ENCODE results near the gene AMN1. TPM values are rescaled to one million over a fixed set of nuclear protein-coding genes. Genes with fewer than 3 reads are reported as not detected.
A peak's percentile ranks its signal among the peaks of the same experiment; 100 is the strongest.
"Not testable (repeated sequence)": the region's sequence is repeated elsewhere in the genome, so short reads cannot be mapped to it uniquely, and the experiment has no call there.

AMN1 gene
- total and polyA plus RNA-seq, 9 donors, result 17.4 to 30.3 (median 20.3) TPM

DNA sequence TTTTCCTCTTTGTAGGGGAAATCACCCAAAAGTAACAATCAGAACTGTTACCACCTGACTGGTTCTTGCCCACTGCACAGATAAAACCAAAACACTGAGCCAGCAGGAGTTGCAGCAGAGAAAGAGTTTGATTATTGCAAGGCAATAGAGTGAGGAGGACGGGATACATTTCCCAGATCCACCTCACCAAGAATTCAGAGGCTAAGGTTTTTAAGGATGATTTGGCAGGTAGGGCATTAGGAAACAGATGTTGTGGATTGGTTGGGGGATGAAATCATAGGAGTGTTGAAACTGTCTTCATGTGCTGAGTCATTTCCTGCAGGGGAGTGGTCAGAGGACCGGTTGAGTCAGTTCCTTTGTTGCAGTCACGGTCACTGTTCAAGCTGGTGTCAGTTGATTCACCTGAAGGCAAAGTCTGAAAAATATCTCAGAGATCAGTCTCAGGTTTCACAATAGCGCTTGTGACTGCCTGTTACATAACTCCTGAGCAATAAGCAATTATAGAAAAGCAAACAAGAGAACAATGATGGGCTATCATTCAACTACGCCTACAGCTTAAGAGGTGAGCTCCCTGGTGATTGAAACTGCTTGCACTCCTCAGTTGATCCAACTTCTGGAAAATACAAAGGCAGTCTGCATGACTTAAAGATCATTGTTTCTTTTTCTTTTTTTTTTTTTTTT, 20.3 kb upstream of the AMN1 start:
- peak in 1 of 5 donors; percentile 47 for DNase-seq
- Histone ChIP-seq H3K4me3 (no peak overlapping the region), H3K27me3 (no peaks in the 10 kb centered on the region), H3K27ac (no peak overlapping the region), H3K36me3 (no peaks in the 10 kb centered on the region), H3K4me1 (ENCODE audit: insufficient read depth) (peaks cover 2% of the 10 kb centered on the region), H3K9me3 (no peaks in the 10 kb centered on the region)
- 62 to 70% (median 68%) methylated on average over 5 of the region's 5 CpGs for WGBS, 3 donors
- intact Hi-C loops (cut with DNase I), result no loop called here
- TF ChIP-seq POLR2A (IDR thresholded peaks at IDR 0.05), result no peak
- TF ChIP-seq, protein P1, sequence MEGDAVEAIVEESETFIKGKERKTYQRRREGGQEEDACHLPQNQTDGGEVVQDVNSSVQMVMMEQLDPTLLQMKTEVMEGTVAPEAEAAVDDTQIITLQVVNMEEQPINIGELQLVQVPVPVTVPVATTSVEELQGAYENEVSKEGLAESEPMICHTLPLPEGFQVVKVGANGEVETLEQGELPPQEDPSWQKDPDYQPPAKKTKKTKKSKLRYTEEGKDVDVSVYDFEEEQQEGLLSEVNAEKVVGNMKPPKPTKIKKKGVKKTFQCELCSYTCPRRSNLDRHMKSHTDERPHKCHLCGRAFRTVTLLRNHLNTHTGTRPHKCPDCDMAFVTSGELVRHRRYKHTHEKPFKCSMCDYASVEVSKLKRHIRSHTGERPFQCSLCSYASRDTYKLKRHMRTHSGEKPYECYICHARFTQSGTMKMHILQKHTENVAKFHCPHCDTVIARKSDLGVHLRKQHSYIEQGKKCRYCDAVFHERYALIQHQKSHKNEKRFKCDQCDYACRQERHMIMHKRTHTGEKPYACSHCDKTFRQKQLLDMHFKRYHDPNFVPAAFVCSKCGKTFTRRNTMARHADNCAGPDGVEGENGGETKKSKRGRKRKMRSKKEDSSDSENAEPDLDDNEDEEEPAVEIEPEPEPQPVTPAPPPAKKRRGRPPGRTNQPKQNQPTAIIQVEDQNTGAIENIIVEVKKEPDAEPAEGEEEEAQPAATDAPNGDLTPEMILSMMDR (IDR thresholded peaks at IDR 0.05), result no peak
- no peak for TF ChIP-seq EP300 (IDR thresholded peaks at IDR 0.05)

DNA sequence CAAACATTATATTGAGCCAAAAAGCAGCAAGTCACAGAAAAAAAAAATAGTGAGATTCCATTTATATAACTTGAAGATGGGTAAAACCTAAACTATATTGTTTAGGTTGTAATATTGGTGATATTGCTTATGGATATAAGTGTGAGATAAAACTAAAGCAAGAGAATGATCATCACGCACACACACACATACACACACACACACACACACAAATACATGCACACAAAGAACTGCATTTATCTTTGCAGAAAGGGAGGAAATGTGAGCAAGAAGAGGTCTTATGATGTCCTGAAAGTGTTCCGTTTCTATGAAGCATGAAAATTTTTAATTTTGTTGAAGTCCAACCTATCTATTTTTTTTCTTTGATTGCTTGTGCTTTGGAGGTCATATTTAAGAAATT, 16.4 kb upstream of the AMN1 start:
- no peaks in the 10 kb centered on the region for H3K4me1 ChIP-seq (ENCODE audit: insufficient read depth)
- no peak for DNase-seq
- intact Hi-C loops (cut with DNase I), result no loop called here
- no peak overlapping the region for H3K4me3 ChIP-seq
- H3K9me3 ChIP-seq, result no peaks in the 10 kb centered on the region
- no peak overlapping the region for H3K27ac ChIP-seq
- WGBS, 3 donors, result 89 to 95% (median 93%) methylated on average over 2 of the region's 2 CpGs
- H3K36me3 ChIP-seq, result no peaks in the 10 kb centered on the region
- no peaks in the 10 kb centered on the region for H3K27me3 ChIP-seq
- TF ChIP-seq POLR2A (IDR thresholded peaks at IDR 0.05) (no peak), EP300 (IDR thresholded peaks at IDR 0.05) (no peak)
- TF ChIP-seq, protein P1 (IDR thresholded peaks at IDR 0.05), result no peak

DNA sequence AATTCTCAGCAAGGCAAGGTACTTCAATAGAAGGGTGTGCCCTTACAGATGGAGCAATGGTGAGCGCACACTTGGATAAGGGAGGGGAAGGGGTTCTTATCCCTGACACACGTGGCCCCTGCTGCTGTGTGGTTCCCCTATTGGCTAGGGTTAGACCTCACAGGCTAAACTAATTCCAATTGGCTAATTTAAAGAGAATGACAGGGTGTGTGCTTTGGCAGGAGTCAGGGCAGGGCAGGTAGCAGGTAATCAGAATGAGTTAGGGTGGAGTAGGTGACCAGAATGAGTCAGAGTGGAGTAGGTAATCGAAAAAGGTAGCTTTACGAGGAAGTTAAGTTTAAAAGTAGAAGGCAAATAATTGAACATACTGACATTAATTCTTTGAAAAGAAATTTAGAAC, 15.5 kb upstream of the AMN1 start:
- H3K36me3 ChIP-seq; DNase-seq; H3K4me3 ChIP-seq; H3K27ac ChIP-seq; intact Hi-C loops (cut with DNase I); H3K9me3 ChIP-seq; H3K4me1 ChIP-seq (ENCODE audit: insufficient read depth); H3K27me3 ChIP-seq: not testable (repeated sequence)
- WGBS, 3 donors, result 90 to 96% (median 95%) methylated on average over 4 of the region's 4 CpGs

DNA sequence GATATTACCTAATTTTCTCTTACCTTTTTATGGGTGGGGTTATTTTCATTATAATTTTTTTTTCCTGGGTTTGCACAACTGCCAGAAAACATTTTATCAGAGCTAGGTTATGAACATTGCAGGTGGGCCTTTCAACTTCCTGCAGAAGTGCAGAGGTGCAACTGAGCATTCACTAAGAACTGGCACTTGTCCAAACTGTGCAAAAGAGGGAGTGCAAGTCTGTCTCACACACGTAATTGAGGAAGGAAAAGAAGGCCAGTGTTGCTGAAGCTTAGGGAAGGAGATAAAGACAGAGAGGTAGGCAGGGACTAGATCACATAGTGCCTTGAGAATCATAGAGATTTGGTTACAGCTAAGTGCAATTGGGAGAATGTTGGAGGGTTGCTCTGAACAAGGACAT, 14.1 kb upstream of the AMN1 start:
- Histone ChIP-seq H3K4me3 (no peak overlapping the region), H3K4me1 (ENCODE audit: insufficient read depth) (no peaks in the 10 kb centered on the region), H3K9me3 (no peaks in the 10 kb centered on the region), H3K27me3 (no peaks in the 10 kb centered on the region), H3K27ac (no peak overlapping the region), H3K36me3 (no peaks in the 10 kb centered on the region)
- intact Hi-C loops (cut with DNase I), result no loop called here
- no peak for TF ChIP-seq POLR2A (IDR thresholded peaks at IDR 0.05)
- TF ChIP-seq EP300 (IDR thresholded peaks at IDR 0.05), result no peak
- TF ChIP-seq, protein P1 (IDR thresholded peaks at IDR 0.05), result no peak
- WGBS, 3 donors, result 32 to 47% (median 40%) methylated on average over 1 of the region's 1 CpG
- DNase-seq, result no peak

DNA sequence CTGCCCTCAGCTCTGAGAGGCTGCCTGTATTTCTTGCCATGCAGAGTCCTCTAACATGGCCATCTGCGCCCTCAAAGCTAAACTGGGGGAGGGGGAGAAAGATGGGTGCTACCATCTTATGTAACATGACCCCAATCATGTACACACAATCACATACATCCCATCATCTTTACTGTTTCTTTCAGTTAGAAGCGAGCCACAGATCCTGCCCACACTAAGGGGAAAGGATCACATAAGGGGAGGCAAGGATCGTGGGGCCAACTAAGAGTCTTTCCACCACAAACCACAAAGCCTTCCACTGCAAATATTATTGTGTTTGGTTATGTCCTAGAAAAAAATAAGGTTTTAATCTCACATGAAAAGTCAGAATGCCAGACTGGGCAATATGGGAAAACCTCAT, 11.8 kb upstream of the AMN1 start:
- Histone ChIP-seq H3K9me3 (no peaks in the 10 kb centered on the region), H3K4me3 (no peak overlapping the region), H3K36me3 (no peaks in the 10 kb centered on the region), H3K4me1 (ENCODE audit: insufficient read depth) (no peaks in the 10 kb centered on the region), H3K27me3 (no peaks in the 10 kb centered on the region), H3K27ac (no peak overlapping the region)
- intact Hi-C loops (cut with DNase I), result no loop called here
- WGBS, 3 donors, result 54 to 62% (median 56%) methylated on average over 3 of the region's 3 CpGs
- DNase-seq, result no peak
- no peak for TF ChIP-seq EP300 (IDR thresholded peaks at IDR 0.05)
- TF ChIP-seq, protein P1 (IDR thresholded peaks at IDR 0.05), result no peak
- no peak for TF ChIP-seq POLR2A (IDR thresholded peaks at IDR 0.05)

All from ovary (tissue), 9 donors.